K562 (cell line): ENCODE results near the gene CNKSR3. TPM values are rescaled to one million over a fixed set of nuclear protein-coding genes. Genes with fewer than 3 reads are reported as not detected.
A peak's percentile ranks its signal among the peaks of the same experiment; 100 is the strongest.

Source experiments
- ATAC-seq: fragments of 200-7000 bp; cut with Tn5 transposase; 3 replicates; pipeline ENCODE4 v1.9.1; 2020; ENCODE audit warnings: moderate library complexity
- BruUV-seq: library from RNA; stranded (reverse); fragments of 400-500 nt; replicated peaks from 2 replicates; lab custom pipeline; 2021; lab: Mats Ljungman, UMichigan
- CTCF ChIA-PET: fragments of 300-600 bp; formaldehyde crosslinking; extraction: SDS; loops from one replicate; lab custom pipeline; 2021; ENCODE audit warnings: low intra/inter-chr PET ratio; lab: Yijun Ruan, JAX
- POLR2A ChIA-PET: fragments of 300-600, 350-650 bp; sonication (Branson Sonifier 250); formaldehyde crosslinking; extraction: SDS; loops from one replicate; lab custom pipeline; 2021; ENCODE audit warnings: antibody characterized with exemption, inconsistent platforms; lab: Yijun Ruan, JAX
- DNase-seq, 4 experiments: peaks; one replicate each; pipeline versions ENCODE4 v3.0.0 to v3.0.0-alpha.2; 2011 to 2018; ENCODE audit warnings: low spot score in 3 of 4, mixed read lengths in 3 of 4; ENCODE audit errors: extremely low read depth in 1 of 4
- FAIRE-seq: peaks from 2 replicates; lab custom pipeline; 2011; peaks lifted over from hg19 to GRCh38; lab: Jason Lieb, UNC
- H2AFZ ChIP-seq: 2 replicates; pipeline ENCODE4 v1.6.0; 2011; ENCODE audit warnings: low read depth, low read length, control low read depth, inconsistent platforms
- H3K27ac ChIP-seq: fragments of 200-600 bp; 3 replicates; pipeline ENCODE4 v1.8.0; 2011; ENCODE audit warnings: low read depth, mild to moderate bottlenecking, control low read depth, inconsistent platforms, low read length, moderate library complexity, mixed read lengths; ENCODE audit errors: extremely low read depth
- H3K27me3 ChIP-seq, 2 experiments: fragments of 300-600 bp in 1 of 2; 2 replicates in 1 of 2; 3 replicates in 1 of 2; pipeline versions ENCODE4 v1.6.0 to v1.8.0; 2011; ENCODE audit warnings: inconsistent platforms in 2 of 2, low read length in 2 of 2, mild to moderate bottlenecking in 1 of 2, mixed read lengths in 1 of 2, moderate library complexity in 1 of 2; ENCODE audit not compliant: control insufficient read depth in 2 of 2, insufficient read depth in 2 of 2
- H3K36me3 ChIP-seq: fragments of 300-600 bp; 3 replicates; pipeline ENCODE4 v1.8.0; 2011; ENCODE audit warnings: mild to moderate bottlenecking, low read length, inconsistent platforms; ENCODE audit not compliant: control insufficient read depth, insufficient read depth
- H3K4me1 ChIP-seq, 2 experiments: fragments of 200-600 bp in 1 of 2; replicated peaks in 1 of 2; 2 replicates in 1 of 2; 3 replicates in 1 of 2; pipeline versions ENCODE4 v1.5.1 to v1.8.0; 2011; ENCODE audit warnings: inconsistent platforms in 2 of 2, low read length in 2 of 2, mild to moderate bottlenecking in 1 of 2, mixed read lengths in 1 of 2, moderate library complexity in 1 of 2; ENCODE audit not compliant: control insufficient read depth in 2 of 2, insufficient read depth in 2 of 2
- H3K4me2 ChIP-seq: 2 replicates; pipeline ENCODE4 v1.6.1; 2011; ENCODE audit warnings: low read length, control low read depth, inconsistent platforms, mixed read lengths; ENCODE audit not compliant: insufficient read depth
- H3K4me3 ChIP-seq: fragments of 200-600 bp; sonication (generic), shearing (Covaris generic); 2 replicates; pipeline ENCODE4 v1.5.1; 2016; ENCODE audit warnings: control low read depth, inconsistent platforms
- H3K79me2 ChIP-seq: fragments of 200-600 bp; 3 replicates; pipeline ENCODE4 v1.8.0; 2011; ENCODE audit warnings: low read length, inconsistent platforms; ENCODE audit not compliant: control insufficient read depth, insufficient read depth
- H3K9ac ChIP-seq, 2 experiments: 2 replicates each; pipeline versions ENCODE4 v1.6.0 to v1.6.1; 2011; ENCODE audit warnings: low read depth in 2 of 2, low read length in 2 of 2, control low read depth in 1 of 2, inconsistent platforms in 1 of 2, mild to moderate bottlenecking in 1 of 2, mixed read lengths in 1 of 2; ENCODE audit not compliant: insufficient read depth in 1 of 2
- H3K9me1 ChIP-seq: one replicate; pipeline ENCODE4 v1.6.0; 2011; ENCODE audit warnings: inconsistent platforms, mild to moderate bottlenecking, low read length, moderate library complexity; ENCODE audit not compliant: control insufficient read depth, insufficient read depth
- H3K9me3 ChIP-seq: replicated peaks from 2 replicates; pipeline ENCODE4 v1.5.1; 2011; ENCODE audit warnings: low read depth, low read length, inconsistent platforms; ENCODE audit not compliant: control insufficient read depth, insufficient read depth
- H4K20me1 ChIP-seq: replicated peaks from 2 replicates; pipeline ENCODE4 v1.6.1; 2011; ENCODE audit warnings: low read length, inconsistent platforms, mixed read lengths; ENCODE audit not compliant: control insufficient read depth, insufficient read depth
- C11orf30 ChIP-seq: fragments of 450-650 bp; IDR thresholded peaks from 2 replicates; pipeline ENCODE4 v1.6.1; 2016; ENCODE audit warnings: low read depth, mild to moderate bottlenecking
- CBX3 ChIP-seq, 2 experiments: IDR thresholded peaks; 1 replicate in 1 of 2; 2 replicates in 1 of 2; pipeline ENCODE4 v1.6.1; 2012; ENCODE audit warnings: inconsistent platforms in 2 of 2, low read length in 2 of 2, borderline replicate concordance in 1 of 2, control low read depth in 1 of 2
- CC2D1A ChIP-seq: fragments of 450-650 bp; IDR thresholded peaks from 2 replicates; pipeline ENCODE4 v1.6.1; 2017; ENCODE audit warnings: mild to moderate bottlenecking
- PTTG1 ChIP-seq: fragments of 450-650 bp; IDR thresholded peaks from 2 replicates; pipeline ENCODE4 v1.6.1; 2016; ENCODE audit warnings: low read depth, mild to moderate bottlenecking, missing genetic modification characterization, missing compliant biosample characterization
- SNRNP70 ChIP-seq: fragments of 200-400 bp; formaldehyde crosslinking; optimal IDR thresholded peaks from 2 replicates; pipeline ENCODE3; 2017; ENCODE audit warnings: low read depth, low read length
- TEAD4 ChIP-seq, 2 experiments: sonication (generic) in 1 of 2; formaldehyde crosslinking in 1 of 2; IDR thresholded peaks; 2 replicates each; pipeline versions ENCODE4 v1.6.1 to v1.8.0; 2012 to 2022; ENCODE audit warnings: borderline replicate concordance in 1 of 2, inconsistent platforms in 1 of 2, low read length in 1 of 2, mild to moderate bottlenecking in 1 of 2, missing genetic modification reagents in 1 of 2
- U2AF1 ChIP-seq: fragments of 200-400 bp; formaldehyde crosslinking; optimal IDR thresholded peaks from 2 replicates; pipeline ENCODE3; 2017; ENCODE audit warnings: mild to moderate bottlenecking, low read depth, low read length, moderate library complexity
- ZNF316 ChIP-seq: fragments of 450-650 bp; IDR thresholded peaks from 2 replicates; pipeline ENCODE4 v1.6.1; 2016
- WGBS: fragments of 100-300 bp; shearing (Covaris generic); methylation state at CpG from one replicate; pipeline ENCODE4 v1.1.6; 2016; ENCODE audit warnings: low coverage, mixed read lengths; ENCODE audit not compliant: insufficient coverage; ENCODE audit errors: missing lambda C conversion rate; 5-methylcytosine and 5-hydroxymethylcytosine counted together
- in situ Hi-C: fragments of 300-500 bp; cut with MboI; formaldehyde crosslinking; loops from 4 replicates; pipeline ENCODE4 v1.15.0; 2018; ENCODE audit warnings: inconsistent platforms, mixed read lengths
- intact Hi-C: fragments of 100-400 bp; cut with micrococcal nuclease; formaldehyde crosslinking; loops from 2 replicates; pipeline ENCODE4 v1.14.2; 2022
- polyA plus RNA-seq, 8 experiments: library from polyadenylated mRNA; depleted of rRNA in 4 of 8; stranded (reverse) in 5 of 8; unstranded in 3 of 8; fragments of >200 nt; fragmentation: Nextera tagmentation in 2 of 8; fragmentation: Illumina TruSeq in 1 of 8; extraction: Ambion mirVana in 2 of 8; extraction: Trizol in 1 of 8; gene quantifications; 2 replicates each; pipeline versions ENCODE4 v1.2.1 to v1.2.3, GENCODE V29; 2011 to 2014; ENCODE audit warnings: inconsistent platforms in 1 of 8, missing spikeins in 1 of 8
- total RNA-seq, 7 experiments: library from RNA; depleted of rRNA in 6 of 7; stranded (reverse); fragments of >200 nt in 6 of 7; fragmentation: Illumina TruSeq in 2 of 7; extraction: Trizol in 2 of 7; gene quantifications; 2 replicates each; pipeline versions ENCODE4 v1.2.1 to v1.2.3, GENCODE V29; 2011 to 2021; ENCODE audit warnings: low replicate concordance in 1 of 7
- TF ChIP-seq, protein P1 (sequence below): sonication (generic); formaldehyde crosslinking; IDR thresholded peaks from 2 replicates; pipeline ENCODE4 v1.9.0; 2022; ENCODE audit warnings: mild to moderate bottlenecking, missing genetic modification reagents

CNKSR3 gene
- total and polyA plus RNA-seq, 9 of the 15 experiments (the other 6 are each of a cell fraction or from before 2014, with no cell fraction given): 4.5 to 29.6 (median 9.5) TPM

DNA sequence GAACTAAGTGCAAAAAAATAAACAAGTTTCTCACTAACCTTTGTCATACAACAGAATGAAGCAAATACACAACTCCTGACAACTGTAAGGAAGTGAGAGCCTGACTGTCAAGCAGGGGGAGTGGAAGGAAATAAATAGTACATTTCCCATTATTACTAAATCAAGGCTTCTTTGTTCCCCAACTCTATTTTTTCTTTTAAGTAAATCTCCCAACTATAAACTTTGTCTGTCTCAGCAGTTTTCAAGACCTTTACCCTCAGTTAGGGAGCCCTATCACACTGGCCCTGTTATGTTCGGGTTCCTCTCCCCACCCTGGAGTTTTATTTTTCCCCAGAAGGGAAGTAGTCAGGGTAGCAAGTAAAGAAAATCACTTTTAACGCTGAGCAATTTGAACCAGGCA, 129.7 kb downstream of the CNKSR3 start:
- Histone ChIP-seq H3K36me3 (no peaks in the 10 kb centered on the region), H3K9me1 (no peaks in the 10 kb centered on the region), H3K9me3 (no peaks in the 10 kb centered on the region), H3K4me3 (no peak overlapping the region), H3K4me2 (no peak overlapping the region), H3K27me3 (peaks cover 6 to 9% of the 10 kb centered on the region in 2 experiments; a peak in 4 of 5 replicates), H3K79me2 (no peaks in the 10 kb centered on the region), H3K9ac (no peak overlapping the region), H3K27ac (no peak overlapping the region), H3K4me1 (peaks cover 0 to 5% of the 10 kb centered on the region in 2 experiments; a peak in 2 of 5 replicates), H2AFZ (no peak overlapping the region), H4K20me1 (0 out of 2 replicates have a peak, but pooled peaks cover 3% of the 10 kb centered on the region)
- no TSS peak for BruUV-seq
- FAIRE-seq (no peak), ATAC-seq (no peak), DNase-seq (no peak)
- WGBS: 0% methylated on average over 2 of the region's 2 CpGs
- intact Hi-C loops (no loop called here), in situ Hi-C loops (no loop called here)
- CTCF ChIA-PET: no interaction called here
- POLR2A ChIA-PET: no interaction called here
- TF ChIP-seq U2AF1: no peak
- TF ChIP-seq TEAD4 (IDR thresholded peaks at IDR 0.05; ENCODE audit: low read length): no peak
- TF ChIP-seq TEAD4 (CRISPR knock-in tag; IDR thresholded peaks at IDR 0.05; ENCODE audit: borderline replicate concordance): no peak
- no peak for TF ChIP-seq PTTG1 (tag)
- TF ChIP-seq, protein P1, sequence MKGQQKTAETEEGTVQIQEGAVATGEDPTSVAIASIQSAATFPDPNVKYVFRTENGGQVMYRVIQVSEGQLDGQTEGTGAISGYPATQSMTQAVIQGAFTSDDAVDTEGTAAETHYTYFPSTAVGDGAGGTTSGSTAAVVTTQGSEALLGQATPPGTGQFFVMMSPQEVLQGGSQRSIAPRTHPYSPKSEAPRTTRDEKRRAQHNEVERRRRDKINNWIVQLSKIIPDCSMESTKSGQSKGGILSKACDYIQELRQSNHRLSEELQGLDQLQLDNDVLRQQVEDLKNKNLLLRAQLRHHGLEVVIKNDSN: no peak
- no peak for TF ChIP-seq CC2D1A
- no peak for TF ChIP-seq CBX3 (IDR thresholded peaks at IDR 0.05; ENCODE audit: borderline replicate concordance in 1 of 2, low read length in 2 of 2)
- TF ChIP-seq SNRNP70: no peak
- peak; percentile 28; the same call in 1 of the 2 replicates for TF ChIP-seq ZNF316
- peak; percentile 17; the same call in 1 of the 2 replicates for TF ChIP-seq C11orf30
